Activated CD8-positive, alpha-beta memory T cell treated with anti-CD3 and anti-CD28 coated beads, Interleukin-2, amount 50 U/mL, for 48 hours (primary cell): ENCODE results near the gene VPS35L.

ENCODE experiments used
- DNase-seq: peaks from one replicate; pipeline ENCODE4 v3.0.0-alpha.2; 2020

VPS35L gene

GRCh38 chr16:19595043-19595767 is 39.7 kb downstream of the VPS35L start:
- no peak for DNase-seq

DNA sequence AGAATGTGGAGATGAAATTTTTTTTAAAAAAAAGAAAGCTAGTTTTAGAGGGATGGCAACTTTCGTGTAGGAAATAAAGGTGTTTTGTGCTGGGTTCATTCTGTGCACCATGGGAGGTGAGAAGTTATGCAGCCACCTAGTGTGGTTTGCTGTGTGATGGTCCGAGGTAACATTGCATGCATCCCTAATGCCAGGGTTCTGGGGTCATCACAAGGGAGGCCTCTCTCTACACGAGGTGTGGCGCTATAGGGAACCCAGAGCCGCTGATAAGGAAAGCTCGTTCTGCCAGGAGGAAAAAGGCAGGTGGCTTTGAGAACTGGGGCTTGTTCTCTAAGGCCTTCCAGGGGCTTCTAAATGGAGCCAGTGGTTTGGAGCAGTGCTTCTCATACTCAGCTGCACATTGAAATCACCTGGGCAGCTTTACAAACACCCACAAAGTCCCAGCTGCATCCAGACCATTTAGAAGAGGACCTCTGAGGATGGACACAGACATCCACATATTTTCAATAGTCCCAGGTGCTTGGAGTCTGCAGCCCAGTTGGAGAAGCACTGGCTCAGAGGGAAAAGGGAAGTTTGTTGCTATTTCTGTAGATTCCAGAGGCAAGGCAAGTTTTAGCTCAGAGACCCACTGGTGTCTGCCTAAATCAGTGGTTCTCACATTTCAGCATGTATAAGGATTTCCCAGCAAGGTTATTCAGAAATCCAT is 43.5 kb downstream of the VPS35L start:
- DNase-seq = no peak

- no peak for DNase-seq
Observed at GRCh38 chr16:19599968-19600716, 44.6 kb downstream of the VPS35L start.

DNA sequence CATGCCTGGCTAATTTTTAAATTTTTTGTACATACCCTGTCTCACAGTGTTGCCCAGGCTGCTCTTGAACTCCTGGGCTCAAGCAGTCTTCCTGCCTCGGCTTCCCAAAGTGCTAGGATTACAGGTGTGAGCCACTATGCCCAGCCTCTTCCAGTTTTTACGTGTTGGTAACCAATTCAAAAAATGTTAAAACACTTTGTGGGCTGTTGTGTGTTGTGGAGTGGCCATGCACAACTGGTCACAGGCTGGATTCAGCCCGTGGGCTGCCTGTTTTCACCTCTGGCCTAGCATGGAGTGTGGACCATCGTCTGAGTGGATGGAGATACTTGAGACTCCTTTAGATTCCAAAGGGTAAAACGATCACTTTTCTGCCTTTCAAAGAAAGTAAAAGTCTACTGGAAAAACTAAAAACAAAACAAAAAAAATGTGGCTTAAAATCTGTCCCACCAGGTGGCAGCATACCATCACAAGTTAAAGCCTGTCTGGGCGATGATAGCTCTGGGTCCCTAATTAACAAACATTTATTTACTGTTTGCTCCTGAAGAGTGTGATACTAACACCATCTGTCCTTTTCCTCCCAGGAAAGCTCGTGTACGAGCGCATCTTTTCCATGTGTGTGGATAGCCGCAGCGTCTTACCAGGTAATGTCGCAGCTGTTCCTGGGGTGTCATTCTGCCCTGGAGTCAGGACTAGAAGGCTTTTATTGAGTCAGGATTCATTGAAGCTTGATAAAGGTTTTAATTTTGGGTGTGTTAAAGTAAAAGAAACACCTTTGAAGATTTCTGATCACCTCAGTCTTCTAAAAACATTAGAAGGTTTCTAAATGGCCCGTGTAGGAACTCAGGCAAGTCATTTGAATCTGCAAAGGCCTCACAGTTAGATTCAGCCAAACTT is 45.8 kb downstream of the VPS35L start:
- no peak for DNase-seq

DNA sequence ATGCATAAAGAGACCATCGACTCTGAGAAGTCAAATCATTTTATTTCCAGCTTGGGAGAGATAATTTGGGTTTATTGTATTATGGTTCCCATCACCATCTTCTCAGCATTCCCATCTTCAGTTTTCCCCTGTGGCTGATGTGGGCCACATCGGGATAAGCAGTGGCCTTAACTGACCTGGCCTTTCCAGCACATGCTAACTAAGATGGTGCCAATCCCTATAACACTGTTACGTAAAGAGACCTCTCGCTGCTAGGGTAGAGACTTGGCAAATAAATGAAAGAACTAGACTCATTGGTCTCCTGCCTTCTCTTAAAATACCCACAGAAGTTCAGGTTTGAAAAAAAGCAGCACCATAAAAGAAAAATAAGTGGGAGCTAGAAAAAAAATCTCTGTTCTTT is 49.4 kb downstream of the VPS35L start:
- DNase-seq = no peak

DNA sequence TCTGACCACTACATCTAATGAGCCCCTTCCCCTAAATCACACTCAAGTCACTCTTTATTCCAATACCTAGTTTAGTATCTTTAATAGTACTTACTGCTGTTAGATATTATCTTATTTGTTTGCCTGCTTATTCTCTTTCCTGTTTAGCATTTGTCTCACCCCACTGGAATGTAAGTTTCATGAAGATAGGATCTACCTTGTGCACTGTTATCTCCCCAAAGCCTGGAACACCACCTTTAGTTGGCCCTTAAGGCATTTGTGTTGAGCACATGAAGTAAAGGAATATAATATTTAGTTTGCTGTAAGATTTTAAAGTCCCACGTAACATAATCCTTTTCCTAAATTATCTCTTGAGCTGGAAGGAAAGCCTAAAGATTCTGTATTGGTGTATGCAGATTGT is 50.2 kb downstream of the VPS35L start:
- DNase-seq = no peak

DNA sequence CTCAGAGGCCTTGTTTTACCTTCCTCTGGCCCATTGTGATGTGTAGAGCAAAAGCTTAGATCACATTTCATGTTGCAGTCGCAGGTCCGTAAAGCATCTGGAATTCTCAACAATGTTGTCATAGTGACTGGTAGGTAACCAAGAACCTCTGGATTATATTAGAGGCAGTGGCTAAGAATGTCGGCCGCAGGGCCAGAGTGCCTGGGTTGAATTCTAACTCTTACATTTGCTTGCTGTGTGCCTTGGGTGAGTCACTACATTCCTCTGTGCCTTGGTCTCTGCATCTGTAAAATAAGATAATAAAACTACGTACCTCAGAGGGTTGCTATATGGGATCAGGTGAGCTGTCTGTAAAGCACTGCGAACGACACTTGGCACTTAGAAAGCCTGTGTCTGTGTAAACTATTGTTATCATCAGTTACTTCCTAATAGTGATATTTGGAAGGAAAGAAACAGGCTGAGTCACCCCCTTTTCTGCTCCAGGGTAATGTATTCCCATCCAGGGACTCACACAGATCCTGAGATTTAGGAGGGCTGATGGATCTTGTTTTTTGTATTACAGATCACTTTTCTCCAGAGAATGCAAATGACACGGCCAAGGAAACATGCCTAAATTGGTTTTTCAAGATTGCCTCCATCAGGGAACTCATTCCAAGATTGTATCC is 52.2 kb downstream of the VPS35L start:
- DNase-seq = no peak

DNA sequence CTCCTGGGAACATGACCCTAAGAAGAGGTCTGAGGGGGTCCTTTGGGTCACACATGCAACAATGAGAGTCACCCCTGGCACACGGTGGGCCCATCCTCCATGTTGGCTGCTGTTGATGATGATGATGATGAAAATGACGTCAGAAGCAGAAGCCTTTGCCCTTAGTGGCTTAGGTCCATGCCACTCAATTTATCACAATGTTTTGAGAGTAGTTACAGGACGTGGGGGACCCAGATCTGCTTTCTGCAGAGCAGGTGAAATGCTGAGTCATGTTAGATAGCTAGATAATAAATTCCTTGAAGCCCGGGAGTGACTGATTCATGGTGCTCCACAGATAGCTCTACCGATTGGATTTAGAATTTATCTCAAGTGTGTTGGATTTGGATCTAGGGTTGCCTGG is 53.9 kb downstream of the VPS35L start:
- no peak for DNase-seq

DNA sequence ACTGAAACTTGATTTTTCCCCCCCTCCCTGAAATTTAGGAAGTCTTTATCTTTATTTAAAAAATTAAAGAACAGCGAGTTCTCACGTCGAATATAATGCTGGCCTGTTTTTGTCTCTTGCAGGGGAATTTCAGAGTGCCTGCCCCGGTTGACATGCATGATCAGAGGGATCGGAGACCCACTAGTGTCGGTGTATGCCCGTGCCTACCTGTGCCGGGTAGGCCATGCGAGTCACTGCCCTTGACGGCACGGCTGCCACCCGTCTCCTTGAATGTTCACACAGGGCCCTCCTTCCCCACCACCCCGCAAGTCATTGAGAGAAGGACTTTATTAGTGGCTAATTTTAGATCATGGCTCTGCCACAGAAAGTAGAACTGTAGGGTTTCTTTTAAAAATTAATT is 54.7 kb downstream of the VPS35L start:
- DNase-seq = no peak

DNA sequence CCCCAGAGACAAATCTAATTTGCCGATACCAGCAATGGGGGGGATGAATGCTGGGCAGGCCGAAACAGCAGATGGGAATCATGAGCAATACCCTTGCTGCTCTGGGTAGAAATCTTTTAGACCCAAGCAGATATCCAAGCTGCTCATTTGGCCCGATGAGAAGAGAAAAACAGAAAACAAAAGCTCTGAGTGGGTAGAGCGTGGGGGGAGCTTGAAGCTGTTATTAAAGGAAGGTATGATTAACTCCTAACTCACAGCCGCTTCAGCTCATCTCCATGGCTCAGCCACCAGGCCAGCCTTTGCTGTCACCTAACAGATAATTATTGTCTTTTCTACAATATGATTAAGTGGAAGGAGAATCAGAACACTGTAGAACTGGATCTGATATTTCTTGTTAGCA is 58.3 kb downstream of the VPS35L start:
- DNase-seq = no peak

- DNase-seq = no peak
Observed at GRCh38 chr16:19616241-19616640, 60.7 kb downstream of the VPS35L start.

DNA sequence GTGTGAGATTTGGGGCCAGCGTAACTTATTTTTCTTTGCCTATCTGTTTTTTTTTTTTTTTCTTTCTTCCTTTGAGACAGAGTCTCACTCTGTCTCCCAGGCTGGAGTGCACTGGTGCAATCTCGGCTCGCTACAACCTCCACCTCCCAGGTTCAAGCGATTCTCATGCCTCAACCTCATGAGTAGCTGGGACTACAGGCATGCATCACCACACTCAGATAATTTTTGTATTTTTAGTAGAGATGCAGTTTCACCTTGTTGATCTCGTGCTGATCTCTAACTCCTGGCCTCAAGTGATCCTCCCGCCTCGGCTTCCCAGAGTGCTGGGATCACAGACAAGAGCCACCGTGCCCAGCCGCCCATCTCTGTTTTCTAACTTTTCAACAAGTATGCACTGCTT is 63.4 kb downstream of the VPS35L start:
- DNase-seq = no peak

DNA sequence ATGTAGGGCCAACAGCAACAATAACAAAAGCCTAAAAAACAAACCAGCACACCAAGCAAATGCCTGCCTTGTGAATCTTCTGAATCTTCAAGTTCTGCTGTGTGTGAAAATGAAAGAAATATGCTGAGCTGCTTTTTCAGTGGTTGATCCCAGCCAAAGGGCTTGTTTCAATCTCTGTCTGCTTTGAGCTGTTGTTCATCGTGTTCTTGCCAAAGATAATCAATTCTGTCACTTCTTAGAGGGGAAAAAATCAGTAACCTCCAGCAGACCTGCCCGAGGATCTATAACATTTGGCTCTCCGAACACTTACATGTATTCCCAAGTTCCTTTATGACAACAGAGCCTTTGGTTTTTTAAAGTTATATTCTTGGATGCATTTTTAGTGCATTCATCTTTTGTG is 65.9 kb downstream of the VPS35L start:
- no peak for DNase-seq

DNA sequence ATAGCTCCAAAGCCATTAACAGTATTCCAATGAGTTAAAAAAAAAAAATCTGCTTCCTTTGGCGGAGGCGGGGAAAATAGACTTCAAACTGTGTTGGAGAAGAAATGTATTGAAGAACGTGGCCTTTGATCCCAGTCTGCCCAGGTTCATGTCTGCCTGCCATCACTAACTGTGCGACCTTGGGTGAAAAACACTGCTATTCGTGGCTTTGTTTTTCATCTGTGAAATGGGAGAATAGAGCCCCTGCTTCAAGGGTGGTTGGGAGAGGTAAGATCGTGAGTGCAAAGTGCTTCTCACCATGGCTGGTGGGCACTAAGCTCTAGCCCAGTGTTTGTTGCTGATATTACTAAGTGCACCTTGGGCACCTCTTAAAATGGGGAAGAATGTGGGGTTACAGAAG is 69.5 kb downstream of the VPS35L start:
- DNase-seq = no peak

GRCh38 chr16:19636436-19637267 is 81.1 kb downstream of the VPS35L start:
- no peak for DNase-seq

DNA sequence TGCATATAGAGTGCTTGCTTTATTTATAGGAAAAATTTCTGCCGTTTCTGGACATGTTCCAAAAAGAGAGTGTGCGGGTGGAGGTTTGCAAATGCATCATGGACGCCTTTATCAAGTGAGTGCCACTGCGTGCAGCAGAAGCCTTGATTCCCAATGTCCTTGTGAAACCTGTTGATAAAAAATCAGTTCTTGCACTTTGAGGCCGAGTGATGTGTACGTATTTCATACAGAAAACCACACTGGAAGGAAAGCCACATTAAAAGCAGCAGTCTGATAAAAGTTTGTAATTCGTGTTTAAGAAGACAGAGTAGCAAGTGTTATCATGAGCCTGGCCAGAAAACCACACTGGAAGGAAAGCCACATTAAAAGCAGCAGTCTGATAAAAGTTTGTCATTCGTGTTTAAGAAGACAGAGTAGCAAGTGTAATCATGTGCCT is 84.5 kb downstream of the VPS35L start:
- DNase-seq = no peak

- DNase-seq = no peak
Observed at GRCh38 chr16:19642501-19642900, 87.0 kb downstream of the VPS35L start.

GRCh38 chr16:19644877-19645276 is 89.4 kb downstream of the VPS35L start:
- DNase-seq = no peak

- DNase-seq = no peak
Observed at GRCh38 chr16:19645557-19645981, 90.1 kb downstream of the VPS35L start.

- DNase-seq = no peak
Observed at GRCh38 chr16:19649980-19650379, 94.5 kb downstream of the VPS35L start.

- DNase-seq = no peak
Observed at GRCh38 chr16:19654147-19654546, 98.6 kb downstream of the VPS35L start.
